Measurements from ENCODE around the gene TRMT1. TPM values are rescaled to one million over a fixed set of nuclear protein-coding genes. Genes with fewer than 3 reads are reported as not detected.

TRMT1 gene
- total and polyA plus RNA-seq, 2 donors (not counting 1 experiment from before 2014, with no cell fraction given): 91.8 to 281 TPM

- peak; percentile 97 for ATAC-seq (ENCODE audit: low read depth)
- peaks cover 21% of the 10 kb centered on the region for H3K27me3 Mint-ChIP-seq
These were observed 55.3 kb downstream of the TRMT1 start for GRCh38 chr19:13060964-13061927.

More at GRCh38 chr19:13060964-13061927, 55.3 kb downstream of the TRMT1 start:
- H3K79me2 ChIP-seq (ENCODE audit: control insufficient read depth, insufficient read depth, low read length): no peaks in the 10 kb centered on the region
- WGBS (ENCODE audit: insufficient coverage): under 1% methylated on average over 38 of the region's 40 CpGs
- peaks cover 7 to 17% of the 10 kb centered on the region in 2 donors for H3K4me1 ChIP-seq (ENCODE audit: control insufficient read depth in 2 of 2, insufficient read depth in 2 of 2, low read length in 2 of 2)
- H3K27ac ChIP-seq (ENCODE audit: low read length in 2 of 2): no peak overlapping the region
- no peaks in the 10 kb centered on the region for H3K36me3 ChIP-seq (replicated peaks in 1 of 2; ENCODE audit: control extremely low read depth in 1 of 2, control insufficient read depth in 1 of 2, extremely low read depth in 1 of 2, insufficient read depth in 2 of 2, low read length in 1 of 2)
- peak overlapping the region; percentile 88 for H3K4me3 Mint-ChIP-seq
- ChIA-PET CTCF (interaction anchor here (0.6 to 10.4 kb wide), 42 partner anchors 9 to 1233 kb away, joined by 3 to 161 read pairs (median 4); partner anchors contain the start of genes DAND5, FARSA and NACC1), POLR2A (interaction anchor here (0.6 to 1.2 kb wide), 5 partner anchors 33 to 107 kb away, joined by 3 to 6 read pairs (median 5); no protein-coding TSS in a partner anchor)
- H3K4me3 ChIP-seq (ENCODE audit: control extremely low read depth in 1 of 5, extremely low read depth in 1 of 5, insufficient read depth in 1 of 5, low read depth in 2 of 5, low read length in 4 of 5): peak overlapping the region; percentile 4 to 60 (median 57)
- H3K4me2 ChIP-seq (replicated peaks; ENCODE audit: low read depth, low read length, poor library complexity, severe bottlenecking): peak overlapping the region; percentile 94
- H3K9me3 ChIP-seq (ENCODE audit: control extremely low read depth in 1 of 3, control insufficient read depth in 2 of 3, insufficient read depth in 1 of 3, low read length in 2 of 3): no peaks in the 10 kb centered on the region
- no peaks in the 10 kb centered on the region for H4K20me1 ChIP-seq (ENCODE audit: control insufficient read depth, insufficient read depth, low read length, poor library complexity, severe bottlenecking)
- no peaks in the 10 kb centered on the region for H3K9me3 Mint-ChIP-seq (ENCODE audit: insufficient read depth)
- H2AFZ ChIP-seq (ENCODE audit: insufficient read depth, low read depth, low read length, poor library complexity, severe bottlenecking): peak overlapping the region; percentile 91
- H3K9ac ChIP-seq (ENCODE audit: low read length): peak overlapping the region; percentile 60
- peaks cover 0 to 22% (median 12%) of the 10 kb centered on the region in 4 experiments for H3K27me3 ChIP-seq (replicated peaks in 1 of 4; ENCODE audit: control extremely low read depth in 1 of 4, control insufficient read depth in 3 of 4, insufficient read depth in 4 of 4, low read length in 3 of 4)
- peak; percentile 86 for DNase-seq
- TF ChIP-seq CTCF (IDR thresholded peaks at IDR 0.05) (peak; percentile 99), EZH2 (IDR thresholded peaks at IDR 0.05; ENCODE audit: borderline replicate concordance, insufficient read depth, low read depth, low read length, poor library complexity, severe bottlenecking) (no peak)
- intact Hi-C loops (cut with micrococcal nuclease): loop anchor here (1.0 kb wide), 2 partner anchors 32 to 83 kb away; no protein-coding TSS in a partner anchor
- H3K4me1 Mint-ChIP-seq: peaks cover 6% of the 10 kb centered on the region
- H3K27ac Mint-ChIP-seq: peak overlapping the region; percentile 32

All from B cell (primary cell).